Activated naive CD8-positive, alpha-beta T cell (primary cell): ENCODE results near the gene CRADD.

Experiments used
- H3K27ac Mint-ChIP-seq: one replicate; pipeline ENCODE4 v1.8.0; 2021; ENCODE audit warnings: mixed read lengths
- H3K27me3 Mint-ChIP-seq: one replicate; pipeline ENCODE4 v1.8.0; 2021; ENCODE audit warnings: mixed read lengths
- H3K36me3 Mint-ChIP-seq: one replicate; pipeline ENCODE4 v1.8.0; 2021; ENCODE audit warnings: mixed read lengths
- H3K4me1 Mint-ChIP-seq: one replicate; pipeline ENCODE4 v1.8.0; 2021; ENCODE audit warnings: low read depth, mixed read lengths
- H3K4me3 Mint-ChIP-seq: one replicate; pipeline ENCODE4 v1.8.0; 2021; ENCODE audit warnings: mild to moderate bottlenecking, mixed read lengths
- H3K9me3 Mint-ChIP-seq: one replicate; pipeline ENCODE4 v1.8.0; 2021; ENCODE audit warnings: low read depth, mixed read lengths

Gene CRADD

GRCh38 chr12:93663006-93663728 is 14.0 kb upstream of the CRADD start:
- H3K9me3 Mint-ChIP-seq, result no peaks in the 10 kb centered on the region
- H3K27me3 Mint-ChIP-seq, result no peaks in the 10 kb centered on the region
- H3K4me3 Mint-ChIP-seq, result no peak overlapping the region
- no peaks in the 10 kb centered on the region for H3K36me3 Mint-ChIP-seq
- no peak overlapping the region for H3K27ac Mint-ChIP-seq
- no peaks in the 10 kb centered on the region for H3K4me1 Mint-ChIP-seq

GRCh38 chr12:93663729-93664084 is 13.5 kb upstream of the CRADD start:
- Mint-ChIP-seq H3K27ac (no peak overlapping the region), H3K4me1 (peaks cover under 1% of the 10 kb centered on the region), H3K27me3 (no peaks in the 10 kb centered on the region)

DNA sequence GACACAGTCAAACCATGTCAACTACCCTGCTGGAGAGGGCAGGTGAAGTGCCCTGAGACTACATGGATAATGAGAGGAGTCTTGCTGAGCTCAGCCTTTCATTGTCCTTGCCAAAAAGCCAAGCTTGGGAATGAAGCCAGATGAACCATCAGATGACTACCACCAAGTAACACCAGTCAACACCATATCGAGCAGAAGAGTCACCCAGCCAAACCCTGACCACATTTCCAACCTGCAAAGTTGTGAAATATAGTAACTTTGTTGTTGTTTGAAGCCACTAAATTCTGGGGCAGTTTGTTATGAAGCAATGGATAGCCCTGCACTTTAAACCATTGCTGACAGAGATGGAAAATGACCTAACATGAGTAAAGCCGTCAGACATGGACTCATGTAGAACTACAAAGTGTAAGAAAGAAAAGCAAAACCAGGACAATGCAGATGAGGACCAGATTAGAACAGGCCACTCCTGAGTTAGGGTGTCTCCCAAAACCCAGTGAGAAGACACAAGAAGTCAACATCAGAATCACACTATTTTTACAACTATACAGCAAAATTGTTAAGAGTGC is 12.5 kb upstream of the CRADD start:
- Mint-ChIP-seq H3K27ac (no peak overlapping the region), H3K4me3 (no peak overlapping the region), H3K27me3 (no peaks in the 10 kb centered on the region), H3K9me3 (peaks cover 9% of the 10 kb centered on the region), H3K36me3 (peaks cover 4% of the 10 kb centered on the region), H3K4me1 (peaks cover 1% of the 10 kb centered on the region)

More at GRCh38 chr12:93663729-93664084, 13.5 kb upstream of the CRADD start:
- Mint-ChIP-seq H3K36me3 (peaks cover 2% of the 10 kb centered on the region), H3K9me3 (peaks cover 2% of the 10 kb centered on the region), H3K4me3 (no peak overlapping the region)

DNA sequence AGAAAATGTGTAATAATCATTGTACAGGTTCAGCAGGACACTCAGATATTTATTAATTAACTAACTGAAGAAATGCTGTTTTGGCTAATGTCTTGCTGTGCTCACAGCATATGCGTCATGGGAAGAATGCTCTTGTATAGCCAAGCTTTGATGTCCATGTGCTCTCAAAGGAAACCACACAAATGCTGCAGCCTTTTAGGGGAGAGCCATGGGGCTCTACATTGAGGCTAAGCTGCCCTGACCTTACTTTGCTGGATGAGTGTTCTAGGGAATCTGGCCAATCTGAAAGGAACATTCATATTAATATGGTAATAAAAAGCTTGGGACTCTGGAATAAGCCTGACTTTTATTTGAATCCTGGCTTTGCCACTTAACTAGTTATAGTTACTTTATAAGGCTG is 9.5 kb upstream of the CRADD start:
- peaks cover 1% of the 10 kb centered on the region for H3K4me1 Mint-ChIP-seq
- no peaks in the 10 kb centered on the region for H3K27me3 Mint-ChIP-seq
- peaks cover 9% of the 10 kb centered on the region for H3K9me3 Mint-ChIP-seq
- no peak overlapping the region for H3K4me3 Mint-ChIP-seq
- H3K36me3 Mint-ChIP-seq, result peaks cover 4% of the 10 kb centered on the region
- H3K27ac Mint-ChIP-seq, result no peak overlapping the region

DNA sequence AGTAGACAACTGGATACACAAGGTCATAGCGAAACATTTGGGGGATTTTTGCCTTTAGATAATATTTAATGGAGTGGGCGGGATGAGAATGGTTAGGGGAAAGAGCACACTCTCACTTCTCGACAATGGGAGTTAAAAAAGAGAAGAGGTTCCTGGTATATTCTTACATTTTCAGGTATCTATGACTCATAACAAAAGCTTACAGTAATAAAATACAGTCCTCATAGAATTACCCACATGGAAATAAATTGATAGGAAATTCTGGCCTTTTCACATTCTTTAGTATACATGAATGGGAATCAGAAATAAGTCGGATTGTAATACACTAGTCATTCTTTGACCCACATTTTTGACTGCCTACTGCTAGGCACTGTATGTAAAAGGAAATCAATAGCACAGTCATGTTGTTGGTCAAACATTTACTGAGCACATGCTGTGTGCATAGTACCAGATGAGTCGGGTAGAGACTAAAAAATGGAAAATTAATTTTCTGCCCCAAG is 8.2 kb upstream of the CRADD start:
- peaks cover 1% of the 10 kb centered on the region for H3K4me1 Mint-ChIP-seq
- H3K4me3 Mint-ChIP-seq, result no peak overlapping the region
- H3K9me3 Mint-ChIP-seq, result peaks cover 9% of the 10 kb centered on the region
- H3K27me3 Mint-ChIP-seq, result peaks cover 8% of the 10 kb centered on the region
- H3K27ac Mint-ChIP-seq, result no peak overlapping the region
- peaks cover 4% of the 10 kb centered on the region for H3K36me3 Mint-ChIP-seq

GRCh38 chr12:93669452-93669851 is 7.7 kb upstream of the CRADD start:
- H3K4me3 Mint-ChIP-seq, result no peak overlapping the region
- H3K9me3 Mint-ChIP-seq, result peaks cover 9% of the 10 kb centered on the region
- H3K27me3 Mint-ChIP-seq, result peaks cover 11% of the 10 kb centered on the region
- peaks cover 4% of the 10 kb centered on the region for H3K36me3 Mint-ChIP-seq
- H3K4me1 Mint-ChIP-seq, result peaks cover 1% of the 10 kb centered on the region
- no peak overlapping the region for H3K27ac Mint-ChIP-seq

GRCh38 chr12:93670104-93670503 is 7.1 kb upstream of the CRADD start:
- Mint-ChIP-seq H3K9me3 (peaks cover 9% of the 10 kb centered on the region), H3K4me1 (peaks cover 1% of the 10 kb centered on the region), H3K36me3 (peaks cover 4% of the 10 kb centered on the region), H3K27me3 (peaks cover 12% of the 10 kb centered on the region), H3K27ac (no peak overlapping the region), H3K4me3 (no peak overlapping the region)

DNA sequence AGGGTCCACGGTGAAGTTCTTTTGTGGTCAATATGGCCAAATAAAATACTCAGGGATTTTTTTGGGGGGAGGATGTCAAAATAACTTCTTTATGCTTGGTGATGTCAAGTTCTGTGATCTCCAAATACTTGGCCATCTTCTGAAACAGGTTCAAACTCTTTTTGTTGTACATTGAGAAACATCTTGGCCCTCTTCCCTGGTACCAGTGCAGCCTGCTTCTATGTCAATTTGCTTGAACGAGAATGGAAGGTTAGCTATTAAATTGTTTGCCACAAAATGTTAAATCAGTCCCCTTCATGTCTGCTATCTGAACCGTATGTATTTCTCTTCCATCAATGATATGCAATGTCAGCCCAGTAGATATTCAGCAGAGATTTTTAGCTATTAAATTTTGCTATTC is 6.1 kb upstream of the CRADD start:
- Mint-ChIP-seq H3K4me1 (peaks cover 1% of the 10 kb centered on the region), H3K27me3 (peaks cover 12% of the 10 kb centered on the region), H3K36me3 (peaks cover 4% of the 10 kb centered on the region), H3K9me3 (peaks cover 9% of the 10 kb centered on the region), H3K27ac (no peak overlapping the region), H3K4me3 (no peak overlapping the region)

DNA sequence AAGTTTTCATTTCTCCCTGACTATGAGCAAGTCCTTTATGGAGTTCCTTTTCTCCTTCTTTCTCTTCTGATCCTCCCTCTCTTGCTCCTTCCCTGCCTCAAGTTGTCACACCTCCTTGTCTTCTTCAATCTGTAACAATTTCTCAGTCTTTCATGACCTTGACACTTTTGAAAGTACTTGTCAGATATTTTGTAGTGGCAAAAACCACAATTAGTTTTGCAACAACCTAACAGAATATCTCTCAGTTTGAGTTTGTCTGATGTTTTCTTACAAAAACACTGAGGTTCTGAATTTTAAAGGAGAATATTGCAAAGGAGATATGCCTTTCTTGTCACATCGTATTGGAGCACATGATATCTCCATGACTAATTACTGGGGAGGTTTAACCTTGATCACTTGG is 4.1 kb upstream of the CRADD start:
- Mint-ChIP-seq H3K27me3 (peaks cover 12% of the 10 kb centered on the region), H3K9me3 (peaks cover 9% of the 10 kb centered on the region), H3K4me1 (peaks cover 11% of the 10 kb centered on the region), H3K27ac (no peak overlapping the region), H3K4me3 (no peak overlapping the region), H3K36me3 (peaks cover 4% of the 10 kb centered on the region)

DNA sequence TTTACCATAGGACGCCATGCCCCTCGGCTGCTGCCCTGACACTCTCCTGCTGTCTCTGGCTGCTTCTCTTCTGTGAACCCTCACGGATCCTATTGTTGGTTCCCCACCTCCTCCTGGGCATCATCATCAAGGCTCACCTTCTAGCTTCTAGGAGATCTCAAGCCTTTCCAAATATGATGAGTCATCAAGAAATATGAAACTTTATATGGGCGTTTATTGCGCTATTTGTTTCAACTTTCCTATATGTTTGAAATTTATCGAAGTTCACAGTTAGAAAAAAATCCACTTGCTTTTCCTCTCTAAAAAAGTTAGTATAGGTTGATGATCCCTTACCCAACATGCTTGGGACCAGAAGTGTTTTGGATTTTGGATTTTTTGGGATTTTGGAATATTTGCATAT is 2.8 kb upstream of the CRADD start:
- no peak overlapping the region for H3K27ac Mint-ChIP-seq
- H3K27me3 Mint-ChIP-seq, result peaks cover 12% of the 10 kb centered on the region
- H3K4me3 Mint-ChIP-seq, result no peak overlapping the region

DNA sequence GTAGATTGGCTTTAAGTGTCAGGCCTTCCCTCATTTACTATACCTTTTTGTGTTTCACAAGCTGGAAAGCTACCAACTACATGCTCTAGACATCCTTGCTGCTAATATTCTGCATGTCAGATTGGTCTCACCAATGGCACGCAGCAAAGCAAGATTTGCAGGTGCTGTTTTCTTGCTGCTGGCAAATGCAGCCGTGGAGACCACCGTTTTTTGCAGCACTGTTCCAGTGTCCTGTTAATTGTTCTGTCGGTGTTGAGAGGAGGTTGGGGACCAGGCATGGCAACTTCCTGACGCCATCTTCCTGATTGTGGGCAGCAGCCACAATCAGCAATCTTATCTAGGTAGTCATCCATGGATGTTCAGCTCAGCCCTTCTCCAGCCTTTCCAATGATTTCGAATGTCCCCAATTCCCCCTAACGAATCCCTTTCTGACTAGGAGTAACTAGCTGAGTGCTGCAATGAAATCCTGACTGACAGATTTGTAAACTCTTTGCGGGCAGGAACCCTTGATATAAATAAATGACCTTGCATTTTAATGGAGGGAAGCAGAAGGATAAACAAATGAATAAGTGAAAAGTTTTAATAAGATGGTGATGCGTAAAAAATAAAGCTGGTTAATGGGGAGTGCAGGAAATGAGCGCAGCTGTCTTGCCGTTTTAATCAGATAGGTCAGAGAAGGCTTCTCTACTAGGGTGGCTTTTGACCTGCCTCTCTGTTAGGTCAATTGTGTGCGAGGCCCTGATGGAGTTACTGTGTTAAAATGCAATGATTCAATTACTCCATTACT is 574 bp upstream of the CRADD start:
- Mint-ChIP-seq H3K4me3 (peak overlapping the region; percentile 94), H3K4me1 (peaks cover 29% of the 10 kb centered on the region), H3K9me3 (no peaks in the 10 kb centered on the region), H3K27ac (peak overlapping the region; percentile 99), H3K27me3 (peaks cover 12% of the 10 kb centered on the region), H3K36me3 (peaks cover 11% of the 10 kb centered on the region)

More for the DNA sequence above, 2.8 kb upstream of the CRADD start:
- Mint-ChIP-seq H3K36me3 (peaks cover 3% of the 10 kb centered on the region), H3K4me1 (peaks cover 21% of the 10 kb centered on the region), H3K9me3 (peaks cover under 1% of the 10 kb centered on the region)

GRCh38 chr12:93678779-93679178 is 1.6 kb downstream of the CRADD start:
- Mint-ChIP-seq H3K4me1 (peaks cover 35% of the 10 kb centered on the region), H3K27ac (peak overlapping the region; percentile 99), H3K9me3 (no peaks in the 10 kb centered on the region), H3K4me3 (peak overlapping the region; percentile 94), H3K36me3 (peaks cover 14% of the 10 kb centered on the region), H3K27me3 (peaks cover 6% of the 10 kb centered on the region)

GRCh38 chr12:93679308-93679925 is 2.2 kb downstream of the CRADD start:
- no peaks in the 10 kb centered on the region for H3K9me3 Mint-ChIP-seq
- H3K27me3 Mint-ChIP-seq, result peaks cover 1% of the 10 kb centered on the region
- no peak overlapping the region for H3K27ac Mint-ChIP-seq
- H3K36me3 Mint-ChIP-seq, result peaks cover 14% of the 10 kb centered on the region
- peaks cover 39% of the 10 kb centered on the region for H3K4me1 Mint-ChIP-seq
- peak overlapping the region; percentile 59 for H3K4me3 Mint-ChIP-seq

GRCh38 chr12:93680006-93680405 is 2.8 kb downstream of the CRADD start:
- Mint-ChIP-seq H3K27ac (no peak overlapping the region), H3K27me3 (no peaks in the 10 kb centered on the region), H3K36me3 (peaks cover 14% of the 10 kb centered on the region), H3K9me3 (no peaks in the 10 kb centered on the region), H3K4me1 (peaks cover 45% of the 10 kb centered on the region), H3K4me3 (no peak overlapping the region)

DNA sequence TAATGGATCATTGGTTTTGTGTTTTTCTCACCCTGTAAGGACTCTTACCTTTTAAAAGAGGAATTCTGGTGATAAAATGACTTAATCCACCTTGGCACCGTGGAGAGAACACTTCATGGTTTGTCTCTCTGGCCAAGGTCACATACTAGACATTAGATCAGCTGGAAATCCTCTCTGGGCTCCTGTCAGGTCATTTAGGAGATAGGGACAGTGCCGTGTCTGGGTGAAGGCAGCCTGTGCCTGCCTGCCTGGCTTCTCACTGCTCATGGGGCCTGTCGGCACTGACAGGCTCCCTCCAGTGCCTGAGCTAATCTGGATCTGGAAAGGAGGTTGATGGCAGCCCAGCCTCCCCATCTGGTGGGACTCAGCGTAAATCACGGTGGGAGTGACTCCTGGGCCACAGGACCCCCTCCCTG is 5.7 kb downstream of the CRADD start:
- H3K4me3 Mint-ChIP-seq, result no peak overlapping the region

More for the DNA sequence above, 5.7 kb downstream of the CRADD start:
- Mint-ChIP-seq H3K9me3 (no peaks in the 10 kb centered on the region), H3K27ac (no peak overlapping the region), H3K36me3 (peaks cover 24% of the 10 kb centered on the region), H3K4me1 (peaks cover 42% of the 10 kb centered on the region), H3K27me3 (no peaks in the 10 kb centered on the region)
